HG02763 (cell line): ENCODE data around the gene RPL28.
"Not testable (repeated sequence)": the region's sequence is repeated elsewhere in the genome, so short reads cannot be mapped to it uniquely, and the experiment has no call there.

Experiments
- ATAC-seq: cut with Tn5 transposase; IDR thresholded peaks from one replicate; pipeline ENCODE4 v1.9.1; 2021; ENCODE audit warnings: mild to moderate bottlenecking, moderate library complexity; ENCODE audit not compliant: unreplicated experiment

RPL28 gene

GRCh38 chr19:55421281-55421680 lies 35.5 kb downstream of the RPL28 start:
- not testable (repeated sequence) for ATAC-seq

DNA sequence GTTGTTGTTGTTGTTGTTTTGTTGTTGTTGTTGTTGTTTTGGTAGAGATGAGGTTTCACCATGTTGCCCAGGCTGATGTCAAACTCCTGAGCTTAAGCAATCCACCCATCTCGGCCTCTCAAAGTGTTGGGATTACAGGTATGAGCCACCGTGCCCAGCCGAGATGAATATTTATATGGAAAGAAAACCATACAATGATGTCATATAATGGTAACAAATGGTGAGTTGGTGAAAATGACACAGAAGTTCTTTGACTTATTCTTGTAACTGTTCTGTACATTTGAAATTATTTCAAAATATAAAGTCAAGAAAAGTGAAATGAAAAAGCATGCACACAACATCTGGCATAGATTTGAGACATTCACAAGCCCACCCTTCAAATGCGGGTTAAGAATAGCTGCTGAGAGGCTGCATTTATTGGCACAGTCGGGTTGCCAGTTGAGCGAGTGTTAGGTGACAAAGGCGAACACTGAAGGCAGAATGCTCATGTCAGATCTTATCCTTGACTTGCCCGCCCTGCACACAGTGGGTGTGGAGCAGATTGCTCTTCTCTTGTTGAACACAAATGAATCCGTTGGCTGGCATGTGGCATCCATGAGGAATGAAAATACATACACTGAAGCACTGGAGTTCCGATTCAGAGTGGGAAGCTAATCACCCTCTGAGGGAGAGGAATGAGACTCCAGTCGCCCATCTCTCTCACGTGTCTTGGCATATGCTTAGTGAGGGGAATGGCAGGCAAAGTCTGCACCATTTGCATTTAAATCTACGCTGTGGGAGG lies 37.7 kb downstream of the RPL28 start:
- ATAC-seq: no peak

DNA sequence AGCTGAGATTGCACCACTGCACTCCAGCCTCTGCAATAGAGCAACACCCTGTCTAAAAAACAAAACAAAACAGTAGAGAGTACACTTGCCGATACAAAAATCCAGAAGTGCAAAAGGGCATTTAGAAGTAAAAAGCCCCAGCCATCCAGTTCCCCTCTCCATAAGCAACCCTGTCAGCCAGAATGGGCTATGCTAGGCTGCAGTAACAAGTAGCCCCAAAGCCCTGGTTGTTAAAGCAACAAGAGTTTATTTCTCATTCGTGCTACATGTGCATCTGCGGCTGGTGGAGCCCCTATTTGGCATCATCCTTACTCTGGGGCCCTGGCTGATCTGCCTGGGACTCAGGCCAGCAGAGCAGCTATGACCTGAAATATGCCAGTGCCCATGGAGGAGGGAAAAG lies 38.8 kb downstream of the RPL28 start:
- ATAC-seq: no peak

DNA sequence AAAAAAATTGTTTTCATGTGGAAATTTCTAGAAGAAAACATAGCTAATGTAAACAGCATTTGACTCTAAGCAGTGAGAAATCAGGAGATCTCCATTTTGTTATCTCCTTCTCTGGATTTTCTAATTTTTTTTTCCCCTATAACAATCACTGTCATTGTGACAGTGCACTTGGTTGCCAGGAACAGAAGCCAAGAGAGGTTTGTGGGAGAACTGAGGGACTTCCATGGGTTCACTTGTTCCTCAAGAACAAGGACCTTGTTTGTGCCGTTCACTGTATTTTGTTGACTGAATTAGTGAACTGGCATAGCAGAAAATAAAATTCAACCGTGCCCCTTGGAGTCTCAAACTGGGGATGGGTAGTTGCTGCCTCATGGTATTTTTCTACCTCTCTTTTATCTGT lies 40.3 kb downstream of the RPL28 start:
- ATAC-seq: no peak

- no peak for ATAC-seq
Observed at GRCh38 chr19:55431183-55431582, 45.5 kb downstream of the RPL28 start.

GRCh38 chr19:55432241-55432959 lies 46.7 kb downstream of the RPL28 start:
- no peak for ATAC-seq

- no peak for ATAC-seq
Observed at GRCh38 chr19:55433292-55433691, 47.6 kb downstream of the RPL28 start.

DNA sequence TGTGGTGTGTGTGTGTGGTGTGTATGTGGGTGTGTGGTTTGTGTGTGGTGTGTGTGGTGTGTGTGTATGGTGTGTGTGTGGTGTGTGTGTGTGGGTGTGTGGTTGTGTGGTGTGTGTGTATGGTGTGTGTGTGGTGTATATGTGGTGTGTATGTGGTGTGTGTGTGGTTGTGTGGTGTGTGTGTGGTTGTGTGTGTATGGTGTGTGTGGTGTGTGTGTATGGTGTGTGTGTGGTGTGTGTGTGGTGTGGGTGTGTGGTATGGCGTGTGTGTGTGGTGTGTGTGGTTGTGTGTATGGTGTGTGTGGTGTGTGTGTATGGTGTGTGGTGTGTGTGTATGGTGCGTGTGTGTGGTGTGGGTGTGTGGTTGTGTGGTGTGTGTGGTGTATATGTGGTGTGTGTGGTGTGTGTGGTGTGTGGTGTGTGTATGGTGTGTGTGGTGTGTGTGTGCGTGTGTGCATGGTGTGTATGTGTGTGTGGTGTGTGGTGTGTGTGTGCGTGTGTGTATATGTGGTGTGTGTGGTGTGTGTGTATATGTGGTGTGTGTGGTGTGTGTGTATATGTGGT lies 48.7 kb downstream of the RPL28 start:
- ATAC-seq: no peak

DNA sequence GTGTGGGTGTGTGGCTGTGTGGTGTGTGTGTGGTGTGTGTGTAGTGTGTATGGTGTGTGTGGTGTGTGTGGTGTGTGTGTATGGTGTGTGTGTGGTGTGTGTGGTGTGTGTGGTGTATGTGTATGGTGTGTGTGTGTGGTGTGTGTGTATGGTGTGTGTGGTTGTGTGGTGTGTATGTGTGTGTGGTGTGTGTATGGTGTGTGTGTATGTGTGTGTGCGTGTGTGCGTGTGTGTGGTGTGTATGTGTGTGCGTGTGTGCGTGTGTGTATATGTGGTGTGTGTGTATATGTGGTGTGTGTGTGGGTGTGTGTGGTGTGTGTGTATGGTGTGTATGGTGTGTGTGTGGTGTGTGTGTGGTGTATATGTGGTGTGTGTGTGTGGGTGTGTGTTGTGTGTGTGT lies 49.3 kb downstream of the RPL28 start:
- ATAC-seq: no peak

DNA sequence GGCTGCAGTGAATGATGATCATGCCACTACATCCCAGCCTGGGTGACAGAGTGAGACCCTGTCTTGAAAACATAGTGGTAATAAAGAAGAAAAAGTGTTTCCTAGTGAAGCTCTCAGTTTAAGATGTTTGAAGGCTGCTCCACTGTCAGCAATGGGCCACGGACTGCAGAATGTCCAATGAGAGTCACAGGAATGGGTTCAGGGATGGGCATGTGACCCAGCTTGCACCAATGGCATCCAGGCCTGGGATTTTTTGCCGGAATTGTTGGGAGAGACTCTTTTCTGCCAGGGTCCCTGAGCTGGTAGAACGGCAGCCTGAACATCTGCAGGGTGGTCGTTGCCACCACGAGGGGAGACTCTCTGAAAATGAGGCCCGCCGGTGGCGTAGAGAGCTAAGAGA lies 51.1 kb downstream of the RPL28 start:
- no peak for ATAC-seq

DNA sequence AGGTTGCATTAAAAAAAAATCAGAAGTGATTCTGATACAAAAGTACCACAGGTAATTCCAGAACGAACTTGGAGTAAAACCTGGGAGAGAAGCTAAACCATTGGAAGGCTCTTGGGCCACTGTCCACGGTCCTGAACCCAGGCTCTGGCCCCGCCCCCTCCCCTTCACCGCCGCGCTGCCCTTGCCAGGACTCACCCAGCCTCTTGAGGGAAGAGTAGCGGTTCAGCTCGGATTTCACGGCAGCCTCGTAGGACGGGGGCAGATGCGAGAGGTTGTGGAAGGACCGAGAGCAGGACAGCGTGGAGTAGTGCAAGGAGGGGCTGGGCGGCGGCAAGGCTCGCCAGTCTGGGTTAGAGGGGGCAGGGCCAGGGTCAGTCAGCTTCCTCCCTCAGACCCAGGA lies 51.7 kb downstream of the RPL28 start:
- ATAC-seq: no peak

DNA sequence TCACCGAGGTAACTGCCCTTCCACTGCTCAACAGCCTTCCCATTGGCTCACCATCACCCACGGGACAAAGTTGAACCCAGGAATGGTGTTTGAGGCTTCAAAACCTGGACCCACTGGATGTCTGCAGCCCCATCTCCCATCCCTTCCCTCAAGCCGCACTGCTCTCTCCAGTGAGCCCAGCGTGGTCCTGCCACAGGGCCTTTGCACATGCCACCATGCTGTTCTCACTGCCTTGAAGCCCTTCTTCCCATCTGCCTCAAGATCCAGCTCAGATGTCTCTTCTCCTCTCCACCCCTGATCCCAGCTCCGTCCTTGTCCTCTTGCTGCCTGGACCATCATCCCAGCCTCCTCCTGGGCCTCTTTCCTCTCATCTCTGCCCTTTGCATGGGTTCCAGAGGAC lies 53.3 kb downstream of the RPL28 start:
- ATAC-seq: no peak

- no peak for ATAC-seq
Observed at GRCh38 chr19:55440411-55441105, 54.8 kb downstream of the RPL28 start.

DNA sequence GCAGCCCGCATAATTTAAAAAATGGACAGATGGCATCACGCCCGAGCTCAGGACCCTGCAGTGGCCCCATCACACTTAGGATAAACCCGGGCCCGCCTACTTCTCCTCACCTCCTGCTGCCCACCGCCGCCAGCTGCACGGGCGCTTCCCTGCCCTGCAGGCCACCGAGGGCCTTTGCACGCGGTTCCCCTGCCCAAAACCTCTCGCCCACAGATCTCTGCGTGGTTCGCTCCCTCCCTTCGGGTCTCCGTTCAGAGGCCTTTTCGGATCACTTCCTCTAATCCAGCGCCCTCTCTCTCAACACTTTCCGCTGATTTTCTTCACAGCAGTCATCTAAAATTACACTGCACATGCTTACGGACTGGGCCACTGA lies 55.6 kb downstream of the RPL28 start:
- no peak for ATAC-seq

GRCh38 chr19:55441692-55442321 lies 56.1 kb downstream of the RPL28 start:
- no peak for ATAC-seq

- ATAC-seq: no peak
Observed at GRCh38 chr19:55442372-55442961, 56.7 kb downstream of the RPL28 start.

GRCh38 chr19:55443045-55443823 lies 57.5 kb downstream of the RPL28 start, which contains the start of gene SHISA7:
Gene SHISA7 (minus strand): TSS chr19:55443300. CDS start chr19:55442863, 437 bp downstream.
- ATAC-seq: no peak

DNA sequence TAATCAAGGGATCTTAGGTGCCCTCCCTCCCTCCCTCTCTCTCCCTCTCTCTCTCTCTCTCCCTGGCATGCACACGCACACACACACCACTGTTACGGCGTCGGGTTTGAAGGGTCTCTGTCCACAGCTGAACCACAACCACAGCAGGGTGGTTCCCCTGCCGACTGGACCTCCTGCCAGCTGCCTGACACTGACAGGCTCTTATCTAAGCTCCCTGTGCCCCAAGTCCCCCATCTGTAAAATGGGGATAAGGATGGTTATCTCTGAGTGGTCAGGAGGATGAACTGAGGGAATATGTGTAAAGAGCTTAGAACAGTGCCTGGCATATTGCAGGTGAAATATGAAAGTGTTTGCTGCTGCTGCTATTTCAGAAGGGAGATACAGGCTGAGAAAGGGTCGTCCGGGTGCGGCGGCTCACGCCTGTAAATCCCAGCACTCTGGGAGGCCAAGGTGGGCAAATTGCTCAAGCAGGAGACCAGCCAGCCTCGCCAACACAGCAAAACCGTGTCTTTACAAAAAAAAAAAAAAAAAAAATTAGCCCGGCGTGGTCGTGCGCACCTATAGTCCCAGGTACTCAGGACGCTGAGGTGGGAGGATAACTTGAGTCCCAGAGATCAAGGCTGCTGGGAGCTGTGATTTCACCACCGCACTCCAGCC lies 58.2 kb downstream of the RPL28 start:
- no peak for ATAC-seq

DNA sequence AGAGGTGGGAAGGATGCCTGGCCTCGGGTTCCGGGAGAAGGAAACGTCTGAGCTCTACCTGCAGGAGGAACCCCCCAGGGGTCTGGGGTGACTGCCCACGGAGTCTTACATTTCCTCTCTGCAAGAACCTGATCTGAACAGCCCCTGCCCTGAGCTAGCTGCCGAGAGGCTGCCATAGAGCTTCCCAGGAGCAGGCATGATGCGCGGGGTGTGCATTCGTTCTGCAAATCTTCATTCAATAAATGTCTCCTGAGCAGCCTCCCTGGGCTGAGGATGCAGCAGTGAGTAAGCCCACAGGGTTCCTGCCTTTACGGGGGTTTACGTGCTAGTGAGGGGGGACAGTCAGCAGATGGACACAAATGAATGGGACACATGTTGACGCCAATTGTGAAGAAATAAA lies 58.9 kb downstream of the RPL28 start:
- no peak for ATAC-seq
